Nephron (organoid): Measurements from ENCODE around the gene OBSCN.

Experiments used
- H3K27ac Mint-ChIP-seq, 3 experiments: 2 replicates each; pipeline ENCODE4 v1.8.0; 2020; ENCODE audit warnings: mixed read lengths in 3 of 3, mild to moderate bottlenecking in 2 of 3, moderate library complexity in 1 of 3
- H3K27me3 Mint-ChIP-seq: 2 replicates; pipeline ENCODE4 v1.8.0; 2021; ENCODE audit warnings: low read depth, mild to moderate bottlenecking, moderate library complexity, mixed read lengths
- H3K36me3 Mint-ChIP-seq: 2 replicates; pipeline ENCODE4 v1.8.0; 2020; ENCODE audit warnings: low read depth, mixed read lengths
- H3K4me1 Mint-ChIP-seq: 2 replicates; pipeline ENCODE4 v1.8.0; 2020; ENCODE audit warnings: mixed read lengths
- H3K4me3 Mint-ChIP-seq, 3 experiments: 2 replicates each; pipeline ENCODE4 v1.8.0; 2020; ENCODE audit warnings: mild to moderate bottlenecking in 3 of 3, mixed read lengths in 3 of 3, moderate library complexity in 2 of 3
- H3K9me3 Mint-ChIP-seq: 2 replicates; pipeline ENCODE4 v1.8.0; 2020; ENCODE audit warnings: mixed read lengths
- CTCF ChIP-seq, 3 experiments: fragments of 200-600 bp; sonication (generic); IDR thresholded peaks; one replicate each; pipeline ENCODE4 v1.5.0; 2021; ENCODE audit warnings: antibody characterized with exemption in 3 of 3; ENCODE audit not compliant: unreplicated experiment in 3 of 3

Gene OBSCN

GRCh38 chr1:228396770-228397662 is 189.2 kb downstream of the OBSCN start:
- no peaks in the 10 kb centered on the region for H3K27me3 Mint-ChIP-seq
- H3K4me3 Mint-ChIP-seq: no peak overlapping the region
- H3K4me1 Mint-ChIP-seq: no peaks in the 10 kb centered on the region
- H3K27ac Mint-ChIP-seq: no peak overlapping the region
- no peak for TF ChIP-seq CTCF (IDR thresholded peaks at IDR 0.05; ENCODE audit: unreplicated experiment in 3 of 3)
- peaks cover 26% of the 10 kb centered on the region for H3K36me3 Mint-ChIP-seq
- no peaks in the 10 kb centered on the region for H3K9me3 Mint-ChIP-seq

GRCh38 chr1:228397966-228398365 is 190.1 kb downstream of the OBSCN start:
- no peaks in the 10 kb centered on the region for H3K4me1 Mint-ChIP-seq
- no peak for TF ChIP-seq CTCF (IDR thresholded peaks at IDR 0.05; ENCODE audit: unreplicated experiment in 3 of 3)
- peaks cover 21% of the 10 kb centered on the region for H3K36me3 Mint-ChIP-seq
- no peaks in the 10 kb centered on the region for H3K9me3 Mint-ChIP-seq
- H3K27ac Mint-ChIP-seq: no peak overlapping the region
- H3K4me3 Mint-ChIP-seq: no peak overlapping the region
- no peaks in the 10 kb centered on the region for H3K27me3 Mint-ChIP-seq

- Mint-ChIP-seq H3K4me3 (no peak overlapping the region), H3K9me3 (no peaks in the 10 kb centered on the region), H3K27me3 (no peaks in the 10 kb centered on the region), H3K4me1 (no peaks in the 10 kb centered on the region), H3K27ac (no peak overlapping the region), H3K36me3 (peaks cover 24% of the 10 kb centered on the region)
- TF ChIP-seq CTCF (IDR thresholded peaks at IDR 0.05; ENCODE audit: unreplicated experiment in 3 of 3): no peak
Measured at GRCh38 chr1:228398741-228399461, 191.1 kb downstream of the OBSCN start.

DNA sequence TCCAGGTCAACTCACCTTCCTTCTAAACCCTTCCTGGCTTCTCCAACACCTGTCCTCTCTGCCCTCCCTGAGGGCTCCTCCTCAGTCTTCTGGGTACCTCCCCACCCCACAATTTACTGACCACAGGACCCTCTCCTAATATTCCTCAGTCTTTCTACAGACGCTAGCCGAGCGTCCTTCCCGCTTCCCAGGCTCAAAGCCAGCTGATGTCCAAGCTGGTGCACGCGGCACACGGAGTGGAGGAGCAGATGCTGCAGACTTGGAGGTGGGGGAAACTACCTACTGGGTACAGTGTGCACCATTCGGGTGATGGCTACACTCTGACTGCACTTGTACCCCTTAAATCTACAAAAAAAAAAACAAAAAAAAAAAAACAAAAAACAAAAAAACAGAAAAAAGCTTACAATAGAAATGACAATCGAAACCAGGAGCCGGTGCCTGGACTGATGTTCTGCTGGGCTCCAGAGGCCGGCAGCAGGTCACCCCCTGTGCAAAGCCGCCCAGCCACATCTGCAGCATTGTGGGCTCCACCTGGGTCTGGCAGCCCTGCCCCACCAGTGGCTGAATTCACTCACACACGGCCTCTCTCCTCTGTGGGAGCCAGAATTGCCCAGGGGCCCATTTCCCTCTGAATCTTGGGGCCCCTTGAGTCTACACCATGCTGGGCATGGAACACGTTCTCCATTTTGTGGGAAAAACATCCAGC is 191.8 kb downstream of the OBSCN start:
- Mint-ChIP-seq H3K4me1 (peaks cover 5% of the 10 kb centered on the region), H3K9me3 (no peaks in the 10 kb centered on the region), H3K27me3 (no peaks in the 10 kb centered on the region), H3K4me3 (no peak overlapping the region), H3K27ac (no peak overlapping the region), H3K36me3 (peaks cover 24% of the 10 kb centered on the region)
- TF ChIP-seq CTCF (IDR thresholded peaks at IDR 0.05; ENCODE audit: unreplicated experiment in 3 of 3): no peak

GRCh38 chr1:228400237-228400651 is 192.4 kb downstream of the OBSCN start:
- no peak overlapping the region for H3K4me3 Mint-ChIP-seq
- no peak overlapping the region for H3K27ac Mint-ChIP-seq
- no peaks in the 10 kb centered on the region for H3K9me3 Mint-ChIP-seq
- H3K4me1 Mint-ChIP-seq: peaks cover 11% of the 10 kb centered on the region
- H3K36me3 Mint-ChIP-seq: peaks cover 24% of the 10 kb centered on the region
- TF ChIP-seq CTCF (IDR thresholded peaks at IDR 0.05; ENCODE audit: unreplicated experiment in 3 of 3): no peak
- no peaks in the 10 kb centered on the region for H3K27me3 Mint-ChIP-seq
